SK-N-SH treated with all-trans-retinoic acid at 6 μM for 48 hours (cell line): ENCODE results near the gene GP2.

Experiments used
- ATAC-seq: fragments of 200-7000 bp; cut with Tn5 transposase; 3 replicates; pipeline ENCODE4 v1.9.1; 2020; ENCODE audit warnings: mild to moderate bottlenecking, moderate library complexity
- ARNTL ChIP-seq: fragments of 450-650 bp; formaldehyde crosslinking; IDR thresholded peaks from 2 replicates; pipeline ENCODE4 v1.5.0; 2020; ENCODE audit warnings: low read depth, mild to moderate bottlenecking, moderate library complexity, borderline replicate concordance
- CREB5 ChIP-seq: fragments of 250-450 bp; sonication (Bioruptor Pico); IDR thresholded peaks from 2 replicates; pipeline ENCODE4 v1.5.1; 2020; ENCODE audit warnings: low read depth, mild to moderate bottlenecking, moderate library complexity
- CSDC2 ChIP-seq: fragments of 250-450 bp; sonication (Bioruptor Pico); IDR thresholded peaks from 2 replicates; pipeline ENCODE4 v1.5.0; 2020; ENCODE audit warnings: mild to moderate bottlenecking, moderate library complexity
- CSRNP3 ChIP-seq: fragments of 250-450 bp; sonication (Bioruptor Pico); IDR thresholded peaks from 2 replicates; pipeline ENCODE4 v1.5.1; 2021; ENCODE audit warnings: mild to moderate bottlenecking, moderate library complexity
- ESRRG ChIP-seq: fragments of 250-450 bp; sonication (Bioruptor Pico); IDR thresholded peaks from 2 replicates; pipeline ENCODE4 v1.6.1; 2021; ENCODE audit warnings: mild to moderate bottlenecking
- GLIS3 ChIP-seq: fragments of 250-450 bp; sonication (Bioruptor Pico); IDR thresholded peaks from 2 replicates; pipeline ENCODE4 v1.5.0; 2020; ENCODE audit warnings: mild to moderate bottlenecking, moderate library complexity
- ISL1 ChIP-seq: fragments of 250-450 bp; sonication (Bioruptor Pico); IDR thresholded peaks from 2 replicates; pipeline ENCODE4 v2.1.2; 2022; ENCODE audit warnings: mild to moderate bottlenecking, moderate library complexity
- OSR1 ChIP-seq: fragments of 250-450 bp; sonication (Bioruptor Pico); IDR thresholded peaks from 2 replicates; pipeline ENCODE4 v1.8.0; 2022; ENCODE audit warnings: moderate library complexity, mild to moderate bottlenecking, inconsistent platforms
- POU6F1 ChIP-seq: fragments of 250-450 bp; sonication (Bioruptor Pico); IDR thresholded peaks from 2 replicates; pipeline ENCODE4 v1.8.0; 2021; ENCODE audit warnings: low read depth, mild to moderate bottlenecking, moderate library complexity, borderline replicate concordance
- PPARA ChIP-seq: fragments of 250-450 bp; sonication (Bioruptor Pico); IDR thresholded peaks from 2 replicates; pipeline ENCODE4 v1.5.0; 2020; ENCODE audit warnings: mild to moderate bottlenecking, borderline replicate concordance
- RARB ChIP-seq: fragments of 250-450 bp; sonication (Bioruptor Pico); IDR thresholded peaks from 2 replicates; pipeline ENCODE4 v1.8.0; 2021; ENCODE audit warnings: mild to moderate bottlenecking, moderate library complexity
- SNAI2 ChIP-seq: fragments of 250-450 bp; sonication (Bioruptor Pico); IDR thresholded peaks from 2 replicates; pipeline ENCODE4 v1.5.0; 2020; ENCODE audit warnings: mild to moderate bottlenecking, moderate library complexity
- TCF4 ChIP-seq: fragments of 250-450 bp; sonication (Bioruptor Pico); IDR thresholded peaks from 2 replicates; pipeline ENCODE4 v1.8.0; 2021; ENCODE audit warnings: mild to moderate bottlenecking, moderate library complexity, borderline replicate concordance
- TOX ChIP-seq: fragments of 250-450 bp; sonication (Bioruptor Pico); IDR thresholded peaks from 2 replicates; pipeline ENCODE4 v1.8.0; 2021; ENCODE audit warnings: mild to moderate bottlenecking, moderate library complexity, borderline replicate concordance
- TSHZ2 ChIP-seq: fragments of 250-450 bp; sonication (Bioruptor Pico); IDR thresholded peaks from 2 replicates; pipeline ENCODE4 v1.5.0; 2020; ENCODE audit warnings: mild to moderate bottlenecking, moderate library complexity
- ZC3H10 ChIP-seq: fragments of 250-450 bp; sonication (Bioruptor Pico); IDR thresholded peaks from 2 replicates; pipeline ENCODE4 v1.5.1; 2021; ENCODE audit warnings: mild to moderate bottlenecking, moderate library complexity
- ZFP3 ChIP-seq: fragments of 250-450 bp; sonication (Bioruptor Pico); IDR thresholded peaks from 2 replicates; pipeline ENCODE4 v1.5.0; 2020; ENCODE audit warnings: mild to moderate bottlenecking, moderate library complexity
- ZFP30 ChIP-seq: fragments of 450-650 bp; formaldehyde crosslinking; IDR thresholded peaks from 2 replicates; pipeline ENCODE4 v1.5.0; 2022; ENCODE audit warnings: mild to moderate bottlenecking, moderate library complexity
- ZNF70 ChIP-seq: fragments of 450-650 bp; formaldehyde crosslinking; IDR thresholded peaks from 2 replicates; pipeline ENCODE4 v1.5.0; 2020; ENCODE audit warnings: mild to moderate bottlenecking, moderate library complexity
- ZNF8 ChIP-seq: fragments of 450-650 bp; formaldehyde crosslinking; IDR thresholded peaks from 2 replicates; pipeline ENCODE4 v1.5.0; 2020; ENCODE audit warnings: mild to moderate bottlenecking, moderate library complexity
- TF ChIP-seq, protein P1 (sequence below): fragments of 250-450 bp; sonication (Bioruptor Pico); IDR thresholded peaks from 2 replicates; pipeline ENCODE4 v1.8.0; 2020; ENCODE audit warnings: mild to moderate bottlenecking, moderate library complexity, borderline replicate concordance

GP2 gene

GRCh38 chr16:20327444-20328041 lies at the start of gene GP2:
GP2 (minus strand) TSS chr16:20327513; CDS start chr16:20326431, 1,082 bp downstream.
- TF ChIP-seq TOX (CRISPR knock-in tag) (no peak), ZC3H10 (no peak), ESRRG (CRISPR knock-in tag) (no peak), ZFP3 (CRISPR knock-in tag) (no peak), ZNF8 (no peak), CSDC2 (CRISPR knock-in tag) (no peak), ZFP30 (CRISPR knock-in tag) (no peak), CSRNP3 (CRISPR knock-in tag) (no peak), ZNF70 (CRISPR knock-in tag) (no peak), POU6F1 (no peak), ARNTL (no peak), CREB5 (CRISPR knock-in tag) (no peak), ISL1 (CRISPR knock-in tag) (no peak), TSHZ2 (CRISPR knock-in tag) (no peak), SNAI2 (no peak), TCF4 (CRISPR knock-in tag) (no peak), RARB (CRISPR knock-in tag) (no peak)
- TF ChIP-seq, protein P1, sequence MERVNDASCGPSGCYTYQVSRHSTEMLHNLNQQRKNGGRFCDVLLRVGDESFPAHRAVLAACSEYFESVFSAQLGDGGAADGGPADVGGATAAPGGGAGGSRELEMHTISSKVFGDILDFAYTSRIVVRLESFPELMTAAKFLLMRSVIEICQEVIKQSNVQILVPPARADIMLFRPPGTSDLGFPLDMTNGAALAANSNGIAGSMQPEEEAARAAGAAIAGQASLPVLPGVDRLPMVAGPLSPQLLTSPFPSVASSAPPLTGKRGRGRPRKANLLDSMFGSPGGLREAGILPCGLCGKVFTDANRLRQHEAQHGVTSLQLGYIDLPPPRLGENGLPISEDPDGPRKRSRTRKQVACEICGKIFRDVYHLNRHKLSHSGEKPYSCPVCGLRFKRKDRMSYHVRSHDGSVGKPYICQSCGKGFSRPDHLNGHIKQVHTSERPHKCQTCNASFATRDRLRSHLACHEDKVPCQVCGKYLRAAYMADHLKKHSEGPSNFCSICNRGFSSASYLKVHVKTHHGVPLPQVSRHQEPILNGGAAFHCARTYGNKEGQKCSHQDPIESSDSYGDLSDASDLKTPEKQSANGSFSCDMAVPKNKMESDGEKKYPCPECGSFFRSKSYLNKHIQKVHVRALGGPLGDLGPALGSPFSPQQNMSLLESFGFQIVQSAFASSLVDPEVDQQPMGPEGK (CRISPR knock-in tag) = no peak
- TF ChIP-seq, all 23 proteins: peak for 0

GRCh38 chr16:20372701-20373100 lies 45.4 kb upstream of the GP2 start:
- no peak for ATAC-seq
- no peak for TF ChIP-seq ZFP3 (CRISPR knock-in tag)
- no peak for TF ChIP-seq GLIS3 (CRISPR knock-in tag)
- no peak for TF ChIP-seq TCF4 (CRISPR knock-in tag)
- no peak for TF ChIP-seq PPARA (CRISPR knock-in tag)
- TF ChIP-seq RARB (CRISPR knock-in tag) = no peak
- no peak for TF ChIP-seq CSDC2 (CRISPR knock-in tag)
- TF ChIP-seq OSR1 = no peak
- TF ChIP-seq ZFP30 (CRISPR knock-in tag) = no peak
- TF ChIP-seq ZC3H10 = no peak
- TF ChIP-seq, protein P1 (CRISPR knock-in tag) = no peak
- TF ChIP-seq ISL1 (CRISPR knock-in tag) = no peak

More at GRCh38 chr16:20327444-20328041, at the start of gene GP2:
- ATAC-seq = no peak
